A673 (cell line): ENCODE measurements around the gene TEX51. TPM values are rescaled to one million over a fixed set of nuclear protein-coding genes. Genes with fewer than 3 reads are reported as not detected.

Source experiments
- BruUV-seq: library from RNA; stranded (reverse); fragments of 400-500 nt; replicated peaks from 2 replicates; lab custom pipeline; 2021; lab: Mats Ljungman, UMichigan
- CTCF ChIA-PET: fragments of 300-600 bp; sonication (Branson Sonifier 250); formaldehyde crosslinking; loops from one replicate; lab custom pipeline; 2022; ENCODE audit warnings: antibody characterized with exemption; lab: Charles Lee
- POLR2A ChIA-PET: fragments of 300-600 bp; sonication (Branson Sonifier 250); formaldehyde crosslinking; loops from one replicate; lab custom pipeline; 2022; ENCODE audit warnings: antibody characterized with exemption; ENCODE audit not compliant: low non-redundant PET; lab: Charles Lee
- DNase-seq: peaks from one replicate; pipeline ENCODE4 v3.0.0-alpha.2; 2015; ENCODE audit warnings: low spot score
- H3K27ac ChIP-seq: fragments of 200-600 bp; sonication (generic); 2 replicates; pipeline ENCODE4 v1.5.1; 2016; ENCODE audit warnings: mixed run types, low read depth, mild to moderate bottlenecking, mixed read lengths, antibody characterized with exemption, low read length; ENCODE audit not compliant: poor library complexity, severe bottlenecking
- H3K27me3 ChIP-seq: fragments of 200-600 bp; sonication (generic); replicated peaks from 2 replicates; pipeline ENCODE4 v1.6.1; 2017; ENCODE audit warnings: mixed run types, low read depth, mild to moderate bottlenecking, mixed read lengths, antibody characterized with exemption, low read length; ENCODE audit not compliant: insufficient read depth, poor library complexity
- H3K36me3 ChIP-seq: fragments of 200-600 bp; sonication (generic); 2 replicates; pipeline ENCODE4 v1.6.1; 2016; ENCODE audit warnings: mixed run types, mild to moderate bottlenecking, mixed read lengths, antibody characterized with exemption, low read length; ENCODE audit not compliant: insufficient read depth, poor library complexity, severe bottlenecking
- H3K4me1 ChIP-seq: fragments of 200-600 bp; sonication (generic); 2 replicates; pipeline ENCODE4 v1.6.1; 2017; ENCODE audit warnings: mixed run types, mild to moderate bottlenecking, mixed read lengths, antibody characterized with exemption, low read length; ENCODE audit not compliant: insufficient read depth, poor library complexity, severe bottlenecking
- H3K4me3 ChIP-seq: fragments of 200-600 bp; sonication (generic); 2 replicates; pipeline ENCODE4 v1.5.1; 2016; ENCODE audit warnings: low read depth, mixed run types, mild to moderate bottlenecking, mixed read lengths, low read length; ENCODE audit not compliant: poor library complexity, severe bottlenecking
- H3K9me3 ChIP-seq: fragments of 200-600 bp; sonication (generic); 2 replicates; pipeline ENCODE4 v1.6.1; 2016; ENCODE audit warnings: mixed run types, low read depth, mild to moderate bottlenecking, mixed read lengths, antibody characterized with exemption, low read length; ENCODE audit not compliant: poor library complexity, severe bottlenecking
- CTCF ChIP-seq: fragments of 300-800, 200-600 bp; sonication (generic); conservative IDR thresholded peaks from 2 replicates; pipeline ENCODE4 v1.5.1; 2017; ENCODE audit warnings: low read depth, mild to moderate bottlenecking, antibody characterized with exemption, low read length, moderate library complexity, mixed read lengths
- EZH2 ChIP-seq: fragments of 200-600 bp; sonication (generic); IDR thresholded peaks from 2 replicates; pipeline ENCODE4 v1.6.1; 2017; ENCODE audit warnings: borderline replicate concordance, low read depth, mild to moderate bottlenecking, mixed read lengths, antibody characterized with exemption, low read length; ENCODE audit not compliant: poor library complexity, severe bottlenecking
- intact Hi-C: fragments of 100-400 bp; cut with micrococcal nuclease; formaldehyde crosslinking; loops from one replicate; pipeline ENCODE4 v1.10.0; 2022; ENCODE audit not compliant: unreplicated experiment
- total RNA-seq: library from RNA; stranded (reverse); gene quantifications from 2 replicates; pipeline ENCODE4 v1.2.3, GENCODE V29; 2021

The TEX51 gene
- total RNA-seq, 1 experiment from 2014 or later, result not detected

- DNase-seq, result no peak
- H3K27me3 ChIP-seq, result peaks cover 31% of the 10 kb centered on the region
- CTCF ChIA-PET, result no interaction called here
- no peaks in the 10 kb centered on the region for H3K4me1 ChIP-seq
- H3K9me3 ChIP-seq, result no peaks in the 10 kb centered on the region
- intact Hi-C loops, result no loop called here
- TF ChIP-seq EZH2, result no peak
- TF ChIP-seq CTCF, result no peak
- H3K36me3 ChIP-seq, result no peaks in the 10 kb centered on the region
- no TSS peak for BruUV-seq
- no peak overlapping the region for H3K27ac ChIP-seq
- POLR2A ChIA-PET, result no interaction called here
- no peak overlapping the region for H3K4me3 ChIP-seq
Measured at GRCh38 chr2:126935774-126936173, 37.1 kb downstream of the TEX51 start.

- no TSS peak for BruUV-seq
- no peaks in the 10 kb centered on the region for H3K36me3 ChIP-seq
- peaks cover 32% of the 10 kb centered on the region for H3K27me3 ChIP-seq
- DNase-seq, result no peak
- H3K9me3 ChIP-seq, result no peaks in the 10 kb centered on the region
- POLR2A ChIA-PET, result no interaction called here
- H3K4me1 ChIP-seq, result no peaks in the 10 kb centered on the region
- TF ChIP-seq CTCF (no peak), EZH2 (no peak)
- CTCF ChIA-PET, result no interaction called here
- no peak overlapping the region for H3K4me3 ChIP-seq
- intact Hi-C loops, result no loop called here
- H3K27ac ChIP-seq, result no peak overlapping the region
Measured at GRCh38 chr2:126936219-126936723, 37.6 kb downstream of the TEX51 start.

GRCh38 chr2:126940331-126940730 is 41.6 kb downstream of the TEX51 start:
- intact Hi-C loops, result no loop called here
- no peak for TF ChIP-seq CTCF
- no peak for TF ChIP-seq EZH2
- peaks cover 43% of the 10 kb centered on the region for H3K27me3 ChIP-seq
- DNase-seq, result no peak
- BruUV-seq, result no TSS peak
- H3K9me3 ChIP-seq, result peaks cover 9% of the 10 kb centered on the region
- ChIA-PET CTCF (no interaction called here), POLR2A (no interaction called here)
- H3K4me3 ChIP-seq, result no peak overlapping the region
- H3K36me3 ChIP-seq, result no peaks in the 10 kb centered on the region
- H3K4me1 ChIP-seq, result no peaks in the 10 kb centered on the region
- no peak overlapping the region for H3K27ac ChIP-seq
